KOPT-K1 (cell line): ENCODE data around the gene SLC16A8.
"Not testable (repeated sequence)": the region's sequence is repeated elsewhere in the genome, so short reads cannot be mapped to it uniquely, and the experiment has no call there.

Source experiments
- H3K27ac ChIP-seq: fragments of 200-600 bp; sonication (generic); 2 replicates; pipeline ENCODE4 v1.5.1; 2016; ENCODE audit warnings: antibody characterized with exemption, mild to moderate bottlenecking, low read depth, low read length; ENCODE audit not compliant: poor library complexity, severe bottlenecking
- H3K36me3 ChIP-seq: fragments of 200-600 bp; sonication (generic); 2 replicates; pipeline ENCODE4 v1.5.1; 2017; ENCODE audit warnings: antibody characterized with exemption, mild to moderate bottlenecking, low read length, moderate library complexity; ENCODE audit not compliant: insufficient read depth
- H3K9me3 ChIP-seq: fragments of 200-600 bp; sonication (generic); 2 replicates; pipeline ENCODE4 v1.5.1; 2017; ENCODE audit warnings: antibody characterized with exemption, low read length, mild to moderate bottlenecking; ENCODE audit not compliant: insufficient read depth, poor library complexity, severe bottlenecking

The SLC16A8 gene

DNA sequence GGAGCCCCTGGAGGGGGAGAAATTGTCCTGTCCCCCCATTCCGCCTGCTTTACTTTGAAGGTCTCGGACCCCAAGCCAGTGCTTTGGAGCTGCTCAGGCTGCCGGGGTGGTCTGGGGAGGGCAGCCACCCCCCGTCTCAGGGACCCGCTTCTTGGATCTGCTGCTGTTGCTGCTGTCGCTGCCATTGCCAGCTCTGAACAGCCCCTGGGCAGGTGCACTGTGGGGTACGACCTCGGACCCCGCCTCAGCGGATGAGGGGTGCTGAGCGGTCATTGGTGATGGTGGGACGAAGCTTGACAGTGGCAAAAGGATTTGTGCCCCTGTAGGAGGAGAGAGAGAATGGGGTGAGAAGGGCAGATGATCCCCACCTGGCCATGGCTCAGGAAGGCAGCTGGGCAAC, 1.1 kb upstream of the SLC16A8 start:
- H3K27ac ChIP-seq, result no peak overlapping the region
- no peaks in the 10 kb centered on the region for H3K36me3 ChIP-seq
- H3K9me3 ChIP-seq, result no peaks in the 10 kb centered on the region

GRCh38 chr22:38082986-38083710, 836 bp downstream of the SLC16A8 start:
- H3K9me3 ChIP-seq, result no peaks in the 10 kb centered on the region
- H3K36me3 ChIP-seq, result no peaks in the 10 kb centered on the region
- H3K27ac ChIP-seq, result no peak overlapping the region

DNA sequence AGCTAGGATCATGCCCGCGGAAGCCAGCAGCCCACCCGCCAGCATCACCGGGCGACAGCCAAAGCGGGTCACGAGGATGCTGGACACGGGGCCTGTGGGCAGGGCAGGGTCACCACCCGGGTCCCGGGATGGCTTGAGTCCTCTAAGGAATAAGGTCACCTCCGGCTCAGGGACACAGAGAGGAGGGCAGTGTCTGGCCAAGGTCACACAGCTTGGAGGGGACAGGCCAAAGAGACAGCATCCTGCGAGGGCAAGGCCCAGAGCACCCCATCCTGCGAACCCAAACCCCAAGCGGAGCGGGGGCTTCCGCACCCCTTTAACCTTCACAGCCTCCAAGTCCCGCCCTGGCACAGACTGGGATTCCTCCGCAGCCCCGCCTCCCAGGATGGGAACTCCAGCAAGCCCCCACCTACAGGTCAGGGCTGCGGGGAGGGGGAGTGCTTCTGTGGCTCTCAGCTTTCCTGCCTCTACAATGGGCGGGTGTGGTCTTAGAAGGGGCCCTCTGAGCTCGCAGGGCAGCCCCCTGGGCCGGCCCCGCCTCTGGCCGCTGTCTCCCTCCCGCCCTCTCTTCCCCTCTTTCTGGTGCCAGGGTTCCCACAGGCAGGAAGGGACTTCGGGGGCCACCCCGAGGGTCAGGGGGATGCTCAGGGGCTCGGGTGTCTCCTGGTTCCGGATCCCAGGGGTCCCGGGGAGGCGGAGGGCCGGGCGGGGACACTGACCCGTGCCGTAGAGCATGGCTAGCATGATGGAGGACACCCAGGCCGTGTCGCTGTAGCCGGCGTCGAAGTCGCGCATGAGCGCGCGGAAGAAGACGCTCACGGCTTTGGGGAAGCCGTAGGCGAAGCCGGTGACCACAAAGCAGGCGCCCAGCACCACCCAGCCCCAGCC, 1.8 kb downstream of the SLC16A8 start:
- H3K27ac ChIP-seq, result no peak overlapping the region
- H3K36me3 ChIP-seq, result no peaks in the 10 kb centered on the region
- no peaks in the 10 kb centered on the region for H3K9me3 ChIP-seq

DNA sequence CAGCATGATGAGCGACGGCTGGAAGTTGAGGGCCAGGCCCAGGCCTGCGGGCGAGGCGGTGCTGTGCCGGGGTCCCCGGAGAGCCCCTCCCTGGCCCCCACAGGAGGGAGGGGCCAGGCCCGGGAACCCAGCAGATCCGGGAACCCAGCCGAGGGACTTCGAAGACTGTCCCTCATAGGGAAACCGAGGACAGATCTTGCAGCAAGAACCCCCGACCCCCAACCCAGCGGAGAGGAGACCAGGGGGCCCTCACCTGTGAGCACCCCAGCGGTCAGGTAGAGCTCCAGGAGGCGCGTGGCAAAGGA, 2.4 kb downstream of the SLC16A8 start:
- Histone ChIP-seq H3K9me3 (no peaks in the 10 kb centered on the region), H3K27ac (no peak overlapping the region), H3K36me3 (no peaks in the 10 kb centered on the region)

GRCh38 chr22:38080850-38081635, 2.9 kb downstream of the SLC16A8 start:
- Histone ChIP-seq H3K27ac (no peak overlapping the region), H3K9me3 (no peaks in the 10 kb centered on the region), H3K36me3 (no peaks in the 10 kb centered on the region)

GRCh38 chr22:38080474-38080849, 3.5 kb downstream of the SLC16A8 start:
- H3K9me3 ChIP-seq, result no peaks in the 10 kb centered on the region
- H3K27ac ChIP-seq, result no peak overlapping the region
- no peaks in the 10 kb centered on the region for H3K36me3 ChIP-seq

- Histone ChIP-seq H3K36me3 (no peaks in the 10 kb centered on the region), H3K27ac (no peak overlapping the region), H3K9me3 (no peaks in the 10 kb centered on the region)
Measured at GRCh38 chr22:38079804-38080203, 4.2 kb downstream of the SLC16A8 start.

DNA sequence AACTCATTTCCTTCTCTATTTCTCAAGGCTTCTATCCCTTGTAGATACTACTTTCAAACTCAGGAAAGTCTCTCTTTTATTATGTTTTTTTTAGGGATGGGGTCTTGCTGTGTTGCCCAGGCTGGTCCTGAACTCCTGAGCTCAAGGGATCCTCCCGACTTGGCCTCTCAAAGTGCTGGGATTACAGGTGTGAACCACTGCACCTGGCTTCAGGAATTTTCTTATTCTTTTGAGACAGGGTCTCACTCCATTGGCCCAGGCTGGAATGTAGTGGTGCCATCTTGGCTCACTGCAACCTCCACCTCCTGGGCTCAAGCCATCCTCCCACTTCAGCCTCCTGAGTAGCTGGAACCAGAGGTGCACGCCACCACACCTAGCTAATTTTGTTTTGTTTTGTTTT, 4.8 kb downstream of the SLC16A8 start:
- H3K9me3 ChIP-seq, H3K36me3 ChIP-seq, H3K27ac ChIP-seq: not testable (repeated sequence)

DNA sequence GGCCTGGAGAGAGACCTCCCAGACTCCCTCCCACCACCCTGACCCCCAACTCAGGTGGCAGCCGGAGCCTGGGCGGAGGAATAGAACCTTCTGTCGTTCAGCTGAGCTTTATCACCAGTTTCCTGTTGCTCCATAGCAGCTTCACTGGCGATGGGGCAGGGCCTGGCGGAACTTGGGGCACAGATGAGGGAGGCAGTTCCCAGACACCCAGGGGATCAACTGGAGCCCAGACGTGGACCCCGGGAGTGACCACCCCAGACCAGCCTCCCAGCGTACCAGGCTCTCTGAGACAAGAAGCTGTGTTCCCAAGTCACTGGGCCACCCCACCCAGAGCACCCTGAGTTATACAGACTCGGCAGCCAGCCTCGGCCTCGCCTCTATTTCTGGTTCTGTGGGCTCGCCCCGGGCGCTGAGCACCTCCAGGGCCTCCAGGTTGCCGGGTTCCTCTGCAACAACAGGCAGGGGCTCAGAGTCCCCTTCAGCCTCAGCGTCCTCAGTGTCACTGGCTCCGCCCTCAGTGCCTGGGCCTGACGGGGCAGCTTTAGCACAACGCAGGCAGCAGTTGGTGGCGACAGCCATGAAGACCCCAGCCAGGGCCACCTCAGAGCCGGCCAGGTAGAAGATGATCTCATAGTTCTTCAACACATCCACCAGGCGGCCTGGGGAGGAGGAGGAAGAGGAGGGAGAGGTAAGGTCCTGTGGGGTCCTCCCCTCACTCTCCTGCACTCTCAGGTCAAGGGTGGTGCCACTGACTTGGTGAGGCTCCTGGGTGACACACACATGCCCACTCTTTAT, 5.7 kb downstream of the SLC16A8 start:
- H3K9me3 ChIP-seq, result no peaks in the 10 kb centered on the region
- H3K27ac ChIP-seq, result no peak overlapping the region
- no peaks in the 10 kb centered on the region for H3K36me3 ChIP-seq

GRCh38 chr22:38077595-38077994, 6.4 kb downstream of the SLC16A8 start:
- Histone ChIP-seq H3K9me3 (no peaks in the 10 kb centered on the region), H3K36me3 (no peaks in the 10 kb centered on the region), H3K27ac (no peak overlapping the region)

DNA sequence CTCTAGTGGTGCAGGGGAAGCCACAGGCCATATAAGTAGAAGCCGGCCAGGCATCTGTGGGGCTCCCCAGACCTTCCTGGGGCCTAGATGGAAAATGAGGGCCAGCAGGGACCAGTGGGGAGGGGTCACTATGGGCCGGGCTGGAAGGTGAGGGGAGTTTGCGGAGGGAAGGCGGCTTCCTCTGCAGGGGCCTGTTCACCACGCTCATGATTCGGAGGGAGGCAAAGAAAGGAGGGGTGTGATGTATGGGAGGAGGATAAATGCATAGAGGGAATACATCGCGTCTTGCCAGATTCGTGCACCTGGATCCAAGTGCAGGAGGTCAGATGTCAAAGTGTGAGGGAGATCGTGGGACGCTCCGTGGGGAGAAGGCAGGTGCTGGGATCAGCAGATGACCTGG, 6.9 kb downstream of the SLC16A8 start:
- Histone ChIP-seq H3K36me3 (no peaks in the 10 kb centered on the region), H3K9me3 (no peaks in the 10 kb centered on the region), H3K27ac (no peak overlapping the region)

DNA sequence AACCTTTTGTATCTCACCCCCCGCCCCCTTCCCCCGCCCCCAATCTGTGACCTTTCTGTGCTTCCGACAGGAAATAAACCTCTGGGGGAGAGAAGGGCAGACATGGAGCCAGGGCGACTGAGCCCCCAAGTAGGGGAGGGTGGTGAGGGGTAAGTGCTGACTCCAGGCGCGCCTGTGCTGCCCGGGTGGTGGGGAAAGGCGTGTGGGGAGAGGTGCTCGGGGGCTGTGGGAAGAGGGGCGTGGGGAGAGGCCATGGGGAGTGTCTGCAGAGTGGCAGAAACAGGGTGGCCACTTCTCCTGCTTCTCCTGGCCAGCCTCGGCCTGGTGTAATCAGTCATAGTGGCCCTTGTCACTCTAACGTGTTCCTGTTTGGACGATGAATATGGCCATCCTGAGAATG, 8.0 kb downstream of the SLC16A8 start:
- Histone ChIP-seq H3K36me3 (no peaks in the 10 kb centered on the region), H3K9me3 (no peaks in the 10 kb centered on the region), H3K27ac (peak overlapping the region; percentile 40)

DNA sequence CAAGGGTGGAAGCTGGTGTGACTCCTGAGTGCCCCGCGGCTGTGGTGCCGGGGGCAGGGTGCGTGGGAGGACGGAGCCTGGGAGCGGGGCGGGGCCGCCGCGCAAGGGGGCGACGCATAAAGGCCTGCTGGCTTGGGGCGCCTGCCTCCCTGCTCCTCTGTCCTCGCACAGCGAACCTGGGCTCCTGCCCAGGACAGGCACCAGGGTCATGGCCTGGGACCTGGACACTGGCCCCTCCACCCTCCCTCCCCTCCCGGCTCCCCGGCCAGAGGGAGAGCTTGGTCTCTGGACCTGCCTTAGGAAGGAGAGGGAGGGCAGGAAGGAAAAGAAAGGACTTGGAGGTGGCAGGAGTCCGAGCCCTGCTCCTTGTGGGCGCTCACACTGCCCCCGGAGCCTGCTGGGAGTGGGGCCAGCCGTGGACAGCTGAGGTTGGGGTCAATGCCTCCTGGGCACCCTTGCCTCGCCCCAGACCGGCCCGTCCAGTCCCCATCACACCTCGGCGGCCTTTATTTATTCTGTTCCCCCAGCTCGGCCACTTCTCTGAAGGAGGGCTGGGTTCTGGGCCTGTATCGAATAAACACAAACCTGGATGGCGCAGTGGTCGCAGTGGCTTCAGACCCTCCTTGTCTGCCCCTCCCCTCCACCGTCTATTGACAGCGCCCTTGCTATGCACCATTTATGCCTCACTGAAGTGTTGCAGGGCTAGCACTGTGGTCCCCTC, 8.7 kb downstream of the SLC16A8 start:
- H3K27ac ChIP-seq, result peak overlapping the region; percentile 14
- H3K36me3 ChIP-seq, result no peaks in the 10 kb centered on the region
- H3K9me3 ChIP-seq, result no peaks in the 10 kb centered on the region
